Esophagus muscularis mucosa (tissue), 3 donors: ENCODE data around the gene PTPRQ.

Experiments
- EP300 ChIP-seq: sonication (generic); formaldehyde crosslinking; IDR thresholded peaks from one replicate; pipeline ENCODE4 v1.6.1; 2017; ENCODE audit warnings: antibody characterized with exemption
- TF ChIP-seq, protein P1 (sequence below), 3 experiments: fragments of 200-600 bp in 2 of 3; fragments of 450-650 bp in 1 of 3; sonication (generic) in 2 of 3; IDR thresholded peaks; one replicate each; pipeline ENCODE4 v1.5.1; 2017 to 2019; ENCODE audit warnings: antibody characterized with exemption in 3 of 3, mild to moderate bottlenecking in 2 of 3, moderate library complexity in 1 of 3

DNA sequence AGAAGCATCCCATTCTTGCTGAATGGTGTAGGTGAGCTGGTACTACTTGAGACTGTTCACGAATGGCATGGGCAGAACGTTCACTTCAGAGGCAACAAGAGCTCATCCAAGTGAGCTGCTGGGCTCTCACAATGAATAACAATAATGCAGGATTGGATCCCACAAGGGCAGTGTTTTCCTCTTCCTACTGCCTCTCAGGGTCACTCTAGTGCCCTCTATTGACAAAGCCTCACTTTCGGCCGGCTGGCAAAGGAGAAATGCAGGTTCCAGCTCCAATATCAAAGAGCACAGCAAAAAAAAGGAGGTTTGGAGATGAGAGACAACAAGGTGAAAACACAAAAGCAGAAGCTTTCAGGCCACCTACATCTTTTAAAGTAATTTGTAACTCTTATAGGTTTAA, 188.8 kb downstream of the PTPRQ start:
- TF ChIP-seq, protein P1, sequence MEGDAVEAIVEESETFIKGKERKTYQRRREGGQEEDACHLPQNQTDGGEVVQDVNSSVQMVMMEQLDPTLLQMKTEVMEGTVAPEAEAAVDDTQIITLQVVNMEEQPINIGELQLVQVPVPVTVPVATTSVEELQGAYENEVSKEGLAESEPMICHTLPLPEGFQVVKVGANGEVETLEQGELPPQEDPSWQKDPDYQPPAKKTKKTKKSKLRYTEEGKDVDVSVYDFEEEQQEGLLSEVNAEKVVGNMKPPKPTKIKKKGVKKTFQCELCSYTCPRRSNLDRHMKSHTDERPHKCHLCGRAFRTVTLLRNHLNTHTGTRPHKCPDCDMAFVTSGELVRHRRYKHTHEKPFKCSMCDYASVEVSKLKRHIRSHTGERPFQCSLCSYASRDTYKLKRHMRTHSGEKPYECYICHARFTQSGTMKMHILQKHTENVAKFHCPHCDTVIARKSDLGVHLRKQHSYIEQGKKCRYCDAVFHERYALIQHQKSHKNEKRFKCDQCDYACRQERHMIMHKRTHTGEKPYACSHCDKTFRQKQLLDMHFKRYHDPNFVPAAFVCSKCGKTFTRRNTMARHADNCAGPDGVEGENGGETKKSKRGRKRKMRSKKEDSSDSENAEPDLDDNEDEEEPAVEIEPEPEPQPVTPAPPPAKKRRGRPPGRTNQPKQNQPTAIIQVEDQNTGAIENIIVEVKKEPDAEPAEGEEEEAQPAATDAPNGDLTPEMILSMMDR (IDR thresholded peaks at IDR 0.05): no peak
- no peak for TF ChIP-seq EP300
